Fibroblast of skin of back (primary cell): ENCODE data around the gene RBL2.
"Not testable (repeated sequence)": the region's sequence is repeated elsewhere in the genome, so short reads cannot be mapped to it uniquely, and the experiment has no call there.

Experiments
- DNase-seq: peaks from one replicate; pipeline ENCODE4 v3.0.0-alpha.2; 2013

The RBL2 gene

DNA sequence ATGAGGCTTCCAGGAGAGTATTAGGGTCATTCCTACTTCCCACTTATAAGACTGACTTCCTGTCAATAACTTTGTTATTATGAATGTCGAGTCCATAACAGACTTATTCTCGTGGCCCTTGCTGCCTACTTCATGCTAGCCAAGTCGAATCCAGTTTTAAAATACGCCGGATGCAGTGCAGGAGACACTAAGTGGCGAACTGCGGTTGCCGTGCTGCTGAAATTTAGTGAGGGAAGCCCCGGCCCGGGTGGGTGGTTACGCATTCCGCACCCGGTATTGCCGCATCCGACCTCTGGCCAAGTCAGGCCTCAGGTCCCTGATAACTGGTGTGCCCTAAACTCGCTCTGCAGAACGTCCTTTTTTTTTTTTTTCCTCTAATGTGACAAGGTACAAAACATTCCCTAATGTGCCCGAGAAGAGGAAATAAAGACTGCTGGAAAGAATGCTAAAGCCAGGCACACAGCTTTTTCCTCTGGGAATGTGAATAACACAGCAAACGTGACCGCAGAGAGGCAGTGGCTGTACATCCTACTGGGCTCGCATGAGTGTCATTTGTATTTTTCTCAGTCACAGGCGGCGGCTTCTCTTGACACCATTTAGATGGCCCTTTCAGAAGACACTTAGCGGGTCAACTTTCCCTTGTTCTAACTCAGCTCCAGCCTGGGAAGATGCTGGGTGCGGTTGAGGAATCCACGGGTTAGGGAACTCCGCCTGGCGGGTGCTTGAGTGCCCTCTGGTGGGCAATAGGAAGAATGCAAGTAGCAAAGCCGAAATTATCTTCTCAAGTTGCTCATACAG, 75.8 kb downstream of the RBL2 start:
- peak; percentile 71 for DNase-seq

- DNase-seq, result no peak
Measured at GRCh38 chr16:53510704-53511070, 76.4 kb downstream of the RBL2 start.

GRCh38 chr16:53511084-53511402, 76.8 kb downstream of the RBL2 start:
- no peak for DNase-seq

GRCh38 chr16:53511403-53512280, 77.4 kb downstream of the RBL2 start:
- no peak for DNase-seq

DNA sequence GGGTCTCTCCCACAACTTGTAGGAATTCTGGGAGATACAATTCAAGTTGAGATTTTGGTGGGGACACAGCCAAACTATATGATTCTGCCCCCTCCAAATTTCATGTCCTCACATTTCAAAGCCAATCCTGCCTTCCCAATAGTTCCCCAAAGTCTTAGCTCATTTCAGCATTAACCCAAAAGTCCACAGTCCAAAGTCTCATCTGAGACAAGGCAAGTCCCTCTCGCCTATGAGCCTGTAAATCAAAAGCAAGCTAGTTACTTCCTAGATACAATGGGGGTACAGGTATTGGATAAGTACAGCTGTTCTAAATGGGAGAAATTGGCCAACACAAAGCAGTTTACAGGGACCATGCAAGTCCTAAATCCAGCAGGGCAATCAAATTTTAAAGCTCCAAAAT, 78.5 kb downstream of the RBL2 start:
- not testable (repeated sequence) for DNase-seq

DNA sequence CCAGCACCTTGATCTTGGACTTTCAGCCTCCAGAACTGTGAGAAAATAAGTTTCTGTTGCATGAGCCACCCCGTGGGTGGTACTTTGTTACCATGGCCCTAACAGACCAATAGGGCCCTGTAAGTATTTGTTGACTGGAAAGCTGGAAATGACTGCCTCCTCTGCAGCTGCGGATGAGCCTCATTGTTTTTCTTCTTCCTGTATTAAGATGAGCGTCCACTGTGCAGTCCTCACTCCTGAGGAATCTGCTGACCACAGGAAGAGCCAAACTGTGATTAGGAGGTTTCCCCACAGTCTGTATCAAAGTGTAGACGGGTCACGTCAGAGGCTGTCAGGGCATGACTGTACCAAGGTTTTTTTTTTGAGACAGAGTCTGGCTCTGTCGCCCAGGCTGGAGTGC, 81.0 kb downstream of the RBL2 start:
- peak; percentile 16 for DNase-seq

DNA sequence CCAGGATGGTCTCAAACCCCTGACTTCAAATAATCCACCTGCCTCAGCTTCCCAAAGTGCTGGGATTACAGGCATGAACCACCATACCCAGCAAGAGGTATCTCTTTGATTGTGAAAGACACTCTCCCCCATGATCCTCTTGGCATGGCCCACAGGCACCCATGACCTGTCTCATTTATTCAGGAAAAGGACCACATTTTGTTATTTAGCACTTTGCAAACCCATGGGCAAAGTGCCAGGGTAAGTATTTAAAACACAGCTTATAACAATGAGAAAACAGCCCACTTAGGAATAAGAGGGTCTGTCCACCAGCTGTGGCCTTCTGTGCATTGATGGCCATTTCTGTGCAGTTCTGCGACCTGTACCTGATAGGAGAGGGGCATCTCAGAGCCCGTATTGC, 81.5 kb downstream of the RBL2 start:
- DNase-seq, result no peak

- DNase-seq, result no peak
Measured at GRCh38 chr16:53517851-53518250, 83.6 kb downstream of the RBL2 start.

- DNase-seq, result peak; percentile 50
Measured at GRCh38 chr16:53518550-53519416, 84.5 kb downstream of the RBL2 start.

DNA sequence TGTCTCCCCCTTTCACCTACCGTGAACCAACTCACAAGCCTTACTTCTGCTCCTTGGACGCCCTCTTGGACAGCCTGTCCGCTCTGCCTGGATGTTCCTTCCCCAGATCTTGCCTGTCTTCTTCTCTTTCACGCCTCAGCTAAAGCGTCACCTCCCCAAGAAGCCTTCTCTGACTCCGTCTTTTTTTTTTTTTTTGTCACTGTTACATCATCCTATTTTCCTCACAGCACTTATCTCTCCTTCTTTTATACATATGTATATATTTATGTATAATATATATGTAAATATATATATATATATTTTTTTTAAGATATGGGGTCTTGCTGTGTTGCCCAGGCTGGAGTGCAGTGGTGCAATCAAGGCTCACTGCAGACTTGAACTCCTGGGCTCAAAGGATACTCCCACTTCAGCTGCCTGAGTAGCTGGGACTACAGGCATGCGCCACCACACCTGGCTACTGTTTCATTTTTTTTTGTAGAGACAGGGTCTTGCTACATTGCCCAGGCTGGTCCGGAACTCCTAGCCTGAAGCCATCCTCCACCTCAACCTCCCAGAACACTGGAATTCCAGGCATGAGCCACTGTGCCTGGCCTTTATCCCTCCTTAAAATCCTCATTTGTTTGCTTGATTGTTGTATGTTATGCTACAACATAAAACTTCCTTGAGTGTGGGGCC, 85.3 kb downstream of the RBL2 start:
- no peak for DNase-seq

DNA sequence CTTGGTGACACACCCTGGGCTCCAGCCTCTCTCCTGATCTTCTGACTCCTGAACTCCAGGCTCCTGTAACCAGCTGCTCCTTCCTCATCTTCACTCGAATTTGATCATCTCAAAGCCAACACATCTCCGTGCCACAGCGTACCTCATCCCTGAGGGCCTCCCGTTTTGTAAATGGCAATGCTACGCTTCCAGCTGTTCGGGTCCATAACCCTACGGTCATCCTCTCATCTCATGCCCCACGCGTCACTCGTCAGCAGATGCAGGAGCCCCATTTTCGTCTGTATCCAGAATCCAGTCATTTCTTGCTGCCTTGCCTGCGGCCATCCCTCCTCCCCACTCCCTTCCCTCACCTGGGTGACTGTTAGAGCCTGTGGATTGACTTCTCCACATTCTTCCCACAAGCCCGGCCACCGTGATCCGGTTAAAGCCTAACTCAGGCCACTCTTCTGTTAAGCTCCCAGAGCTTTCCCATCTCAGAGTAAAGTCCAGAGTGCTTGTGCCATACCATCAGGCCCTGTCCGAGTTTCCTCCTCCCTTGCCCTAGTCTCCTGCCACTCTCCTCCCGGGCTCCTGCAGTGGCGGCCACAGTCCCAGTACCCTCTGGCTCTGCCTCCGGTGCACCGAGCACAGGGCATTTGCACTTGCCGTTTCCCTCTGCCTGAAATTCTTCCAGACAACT, 89.0 kb downstream of the RBL2 start:
- no peak for DNase-seq

DNA sequence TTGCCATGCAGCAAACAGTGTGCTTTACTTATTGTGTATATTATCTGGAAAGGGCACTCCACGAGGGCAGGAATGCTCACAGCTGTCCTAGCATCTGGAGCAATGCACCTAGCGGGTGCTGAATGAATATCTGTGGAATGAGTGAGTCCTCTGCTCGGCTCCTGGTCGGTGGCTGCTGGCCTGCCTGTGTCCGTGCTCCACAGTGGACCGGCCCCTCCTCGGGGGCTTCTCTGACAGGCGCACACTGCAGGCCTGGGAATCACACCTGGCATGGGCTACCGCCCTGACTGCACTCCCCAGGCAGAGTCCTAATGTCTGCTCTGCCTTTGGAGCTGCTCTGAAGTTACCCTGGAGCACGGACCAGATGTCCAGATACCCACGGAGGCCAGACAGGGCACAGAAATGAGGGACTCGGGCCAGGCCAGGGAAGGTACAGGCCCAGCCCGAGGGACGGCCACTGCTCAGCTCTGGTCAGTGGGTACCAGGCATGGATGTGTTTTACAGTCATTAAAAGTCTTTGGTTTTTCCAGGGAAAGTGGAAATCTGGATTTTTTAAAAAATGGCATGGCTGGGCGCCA, 89.8 kb downstream of the RBL2 start:
- DNase-seq, result no peak

DNA sequence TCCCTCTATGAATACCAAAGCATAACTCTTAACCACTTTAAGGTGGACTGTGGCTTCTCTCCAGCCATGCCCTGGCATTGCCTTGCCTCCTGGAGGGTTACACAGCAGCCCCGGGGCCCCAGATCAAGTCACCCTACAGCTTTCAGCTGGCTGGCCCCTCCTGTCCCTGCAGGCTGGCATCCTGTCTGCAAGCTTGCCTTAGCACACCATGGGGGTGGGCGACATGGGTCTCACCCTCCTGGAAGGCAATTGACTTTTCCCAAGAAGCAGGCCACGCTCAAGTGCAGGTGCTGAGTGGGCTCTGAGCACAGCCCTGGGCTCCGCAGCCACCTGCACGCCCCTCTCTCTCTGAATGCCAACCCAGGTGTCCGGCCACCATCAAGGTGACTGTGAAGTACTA, 94.5 kb downstream of the RBL2 start:
- no peak for DNase-seq

DNA sequence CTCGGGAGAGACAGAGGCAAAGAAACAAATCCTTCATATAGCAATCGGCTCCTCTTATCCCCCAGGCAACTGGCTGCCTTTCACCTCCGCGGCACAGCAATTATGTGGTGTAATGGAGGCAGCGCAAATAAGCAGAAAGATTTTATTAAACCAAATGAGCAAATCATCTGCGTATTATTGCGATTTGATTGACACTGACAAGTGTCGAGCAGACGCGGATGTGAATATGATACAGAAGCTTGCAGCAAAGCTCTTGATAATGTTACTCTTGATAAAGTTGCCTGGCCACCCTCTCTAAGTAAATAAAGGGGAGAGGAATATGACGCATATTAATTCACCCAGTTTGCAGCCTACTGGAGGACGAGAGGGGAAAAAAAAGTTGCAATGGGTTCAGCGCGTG, 95.2 kb downstream of the RBL2 start:
- DNase-seq, result no peak

GRCh38 chr16:53530046-53530445, 95.8 kb downstream of the RBL2 start:
- DNase-seq, result no peak

- no peak for DNase-seq
Measured at GRCh38 chr16:53530741-53531140, 96.5 kb downstream of the RBL2 start.

DNA sequence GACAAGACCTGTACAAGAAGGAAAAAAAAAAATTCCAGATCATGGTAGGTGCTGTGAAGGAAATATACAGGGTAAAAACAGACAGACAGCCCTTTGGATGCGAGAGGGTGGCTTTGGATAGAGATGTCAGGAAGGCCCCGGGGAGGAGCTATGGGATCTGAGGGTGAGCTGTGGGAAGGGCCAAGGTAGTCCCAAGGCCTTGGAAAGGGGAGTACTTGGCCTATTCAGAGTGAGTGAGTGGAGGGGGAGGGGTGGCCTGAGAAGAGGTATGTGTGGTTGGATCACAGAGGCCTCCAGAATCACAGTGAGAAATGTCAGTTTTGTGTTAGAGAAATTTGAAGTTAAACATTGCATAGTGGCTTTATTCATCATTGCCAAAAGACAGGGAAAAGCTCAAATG, 99.9 kb downstream of the RBL2 start:
- no peak for DNase-seq

DNA sequence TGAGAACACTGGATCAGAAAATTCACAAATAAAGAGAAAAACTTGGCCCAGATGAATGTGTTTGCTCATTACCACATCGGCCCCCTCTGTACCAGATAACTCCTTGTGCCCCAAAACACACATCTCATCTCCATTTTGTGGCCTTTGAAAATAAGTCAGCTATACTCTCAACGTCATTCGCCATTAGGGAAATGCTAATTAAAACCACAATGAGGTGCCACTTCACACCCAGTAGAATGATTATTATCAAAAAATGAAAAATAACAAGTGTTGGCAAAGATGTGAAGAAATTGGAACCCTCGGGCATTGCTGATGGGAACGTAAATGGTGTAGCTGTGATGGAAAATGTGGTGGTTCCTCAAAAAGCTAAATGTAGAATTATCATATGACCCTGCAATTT, 103.4 kb downstream of the RBL2 start:
- DNase-seq, result no peak

GRCh38 chr16:53539346-53539745, 105.1 kb downstream of the RBL2 start:
- DNase-seq, result not testable (repeated sequence)

DNA sequence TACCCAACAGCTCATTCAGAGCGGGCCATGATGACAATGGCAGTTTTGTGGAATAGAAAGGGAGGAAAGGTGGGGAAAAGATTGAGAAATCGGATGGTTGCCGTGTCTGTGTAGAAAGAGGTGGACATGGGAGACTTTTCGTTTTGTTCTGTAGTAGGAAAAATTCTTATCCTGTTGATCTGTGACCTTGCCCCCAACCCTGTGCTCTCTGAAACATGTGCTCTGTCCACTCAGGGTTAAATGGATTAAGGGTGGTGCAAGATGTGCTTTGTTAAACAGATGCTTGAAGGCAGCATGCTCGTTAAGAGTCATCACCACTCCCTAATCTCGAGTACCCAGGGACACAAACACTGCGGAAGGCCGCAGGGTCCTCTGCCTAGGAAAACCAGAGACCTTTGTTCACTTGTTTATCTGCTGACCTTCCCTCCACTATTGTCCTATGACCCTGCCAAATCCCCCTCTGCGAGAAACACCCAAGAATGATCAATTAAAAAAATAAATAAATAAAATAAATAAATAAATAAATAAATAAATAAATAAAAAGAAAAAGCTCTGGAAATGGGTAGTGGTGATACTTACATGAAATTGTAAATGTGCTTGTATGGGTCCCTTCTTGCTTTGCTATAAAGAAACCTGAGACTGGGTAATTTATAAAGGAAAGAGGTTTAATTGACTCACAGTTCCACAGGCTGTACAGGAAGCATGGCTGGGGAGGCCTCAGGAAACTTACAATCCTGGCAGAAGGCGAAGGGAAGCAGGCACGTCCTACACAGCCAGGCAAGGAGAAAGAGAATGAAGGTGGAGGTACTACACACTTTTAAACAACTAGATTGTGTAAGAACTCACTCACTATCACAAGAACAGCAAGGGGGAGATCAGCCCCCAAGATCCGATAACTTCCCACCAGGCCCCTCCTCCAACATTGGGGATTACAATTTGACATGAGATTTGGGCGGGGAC, 105.8 kb downstream of the RBL2 start:
- DNase-seq, result not testable (repeated sequence)
